IMR-90 (cell line): ENCODE data around the gene USP31. TPM values are rescaled to one million over a fixed set of nuclear protein-coding genes. Genes with fewer than 3 reads are reported as not detected.
A peak's percentile ranks its signal among the peaks of the same experiment; 100 is the strongest.

ENCODE experiments used
- ATAC-seq: fragments of 200-7000 bp; cut with Tn5 transposase; 2 replicates; pipeline ENCODE4 v1.9.1; 2020; ENCODE audit warnings: low read depth, mild to moderate bottlenecking, moderate library complexity
- BruUV-seq: library from RNA; stranded (reverse); fragments of 400-500 nt; replicated peaks from 2 replicates; lab custom pipeline; 2021; lab: Mats Ljungman, UMichigan
- CTCF ChIA-PET: fragments of 300-600 bp; formaldehyde crosslinking; extraction: SDS; loops from one replicate; lab custom pipeline; 2021; ENCODE audit warnings: antibody characterized with exemption; lab: Yijun Ruan, JAX
- POLR2A ChIA-PET: fragments of 300-600 bp; sonication (Branson Sonifier 250); formaldehyde crosslinking; loops from one replicate; lab custom pipeline; 2022; ENCODE audit warnings: antibody characterized with exemption; ENCODE audit not compliant: unreplicated experiment; lab: Charles Lee
- DNase-seq: peaks from one replicate; pipeline ENCODE4 v3.0.0; 2013
- H2AFZ ChIP-seq: replicated peaks from 2 replicates; pipeline ENCODE3; 2013; ENCODE audit warnings: low read length, mild to moderate bottlenecking; ENCODE audit not compliant: poor library complexity
- H2AK5ac ChIP-seq: 2 replicates; pipeline ENCODE4 v1.6.1; 2013; ENCODE audit warnings: low read depth, low read length, inconsistent platforms
- H2AK9ac ChIP-seq: replicated peaks from 2 replicates; pipeline ENCODE3; 2013; ENCODE audit warnings: mild to moderate bottlenecking, low read depth, low read length, moderate library complexity; ENCODE audit not compliant: poor library complexity
- H2BK120ac ChIP-seq: 2 replicates; pipeline ENCODE4 v1.6.1; 2013; ENCODE audit warnings: low read depth, low read length, inconsistent platforms
- H2BK15ac ChIP-seq: 3 replicates; pipeline ENCODE4 v1.6.1; 2013; ENCODE audit warnings: low read depth, low read length, inconsistent platforms
- H2BK20ac ChIP-seq: 2 replicates; pipeline ENCODE4 v1.6.1; 2013; ENCODE audit warnings: low read depth, mild to moderate bottlenecking, inconsistent platforms, low read length, moderate library complexity
- H2BK5ac ChIP-seq: 2 replicates; pipeline ENCODE4 v1.6.1; 2013; ENCODE audit warnings: mild to moderate bottlenecking, low read depth, low read length, inconsistent platforms; ENCODE audit not compliant: poor library complexity, severe bottlenecking
- H3K14ac ChIP-seq: replicated peaks from 2 replicates; pipeline ENCODE4 v1.6.1; 2013; ENCODE audit warnings: low read depth, low read length, inconsistent platforms
- H3K18ac ChIP-seq: 2 replicates; pipeline ENCODE4 v1.6.1; 2013; ENCODE audit warnings: low read depth, low read length, control low read depth
- H3K23ac ChIP-seq: 2 replicates; pipeline ENCODE4 v1.6.1; 2013; ENCODE audit warnings: low read depth, low read length, inconsistent platforms
- H3K27ac ChIP-seq: 2 replicates; pipeline ENCODE4 v1.5.1; 2013; ENCODE audit warnings: mild to moderate bottlenecking, control low read depth, low read length; ENCODE audit not compliant: insufficient read depth
- H3K27me3 ChIP-seq: 2 replicates; pipeline ENCODE4 v1.6.1; 2013; ENCODE audit warnings: low read length; ENCODE audit not compliant: control insufficient read depth, insufficient read depth
- H3K36me3 ChIP-seq: 2 replicates; pipeline ENCODE4 v1.6.1; 2013; ENCODE audit warnings: low read length, mixed read lengths; ENCODE audit not compliant: control insufficient read depth, insufficient read depth
- H3K4ac ChIP-seq: 2 replicates; pipeline ENCODE4 v1.6.1; 2013; ENCODE audit warnings: low read depth, low read length, inconsistent platforms
- H3K4me1 ChIP-seq: 2 replicates; pipeline ENCODE4 v1.6.1; 2013; ENCODE audit warnings: low read length, mixed read lengths; ENCODE audit not compliant: control insufficient read depth, insufficient read depth
- H3K4me2 ChIP-seq: 2 replicates; pipeline ENCODE4 v1.6.1; 2013; ENCODE audit warnings: low read depth, mild to moderate bottlenecking, control low read depth, low read length, moderate library complexity
- H3K4me3 ChIP-seq: 2 replicates; pipeline ENCODE4 v1.5.1; 2013; ENCODE audit warnings: low read depth, mild to moderate bottlenecking, control low read depth, low read length, moderate library complexity; ENCODE audit not compliant: insufficient read depth
- H3K56ac ChIP-seq: 2 replicates; pipeline ENCODE4 v1.6.1; 2013; ENCODE audit warnings: low read length, inconsistent platforms; ENCODE audit not compliant: insufficient read depth; ENCODE audit errors: extremely low read depth
- H3K79me1 ChIP-seq, 2 experiments: 2 replicates each; pipeline ENCODE4 v1.6.1; 2013; ENCODE audit warnings: low read length in 2 of 2, inconsistent platforms in 1 of 2, low read depth in 1 of 2
- H3K9ac ChIP-seq: 2 replicates; pipeline ENCODE4 v1.6.1; 2013; ENCODE audit warnings: low read depth, low read length, control low read depth
- H3K9me1 ChIP-seq: 2 replicates; pipeline ENCODE4 v1.6.1; 2013; ENCODE audit warnings: low read length, inconsistent platforms; ENCODE audit not compliant: insufficient read depth
- H3K9me3 ChIP-seq: 2 replicates; pipeline ENCODE4 v1.6.1; 2013; ENCODE audit warnings: low read length; ENCODE audit not compliant: control insufficient read depth, insufficient read depth
- H4K20me1 ChIP-seq: 2 replicates; pipeline ENCODE4 v1.6.1; 2013; ENCODE audit warnings: low read length, inconsistent platforms; ENCODE audit not compliant: insufficient read depth
- H4K5ac ChIP-seq: 2 replicates; pipeline ENCODE4 v1.6.1; 2013; ENCODE audit warnings: mild to moderate bottlenecking, low read depth, low read length, control low read depth
- H4K8ac ChIP-seq, 2 experiments: 2 replicates each; pipeline ENCODE4 v1.6.1; 2013; ENCODE audit warnings: low read depth in 2 of 2, low read length in 2 of 2, control low read depth in 1 of 2, inconsistent platforms in 1 of 2
- H4K91ac ChIP-seq: 2 replicates; pipeline ENCODE4 v1.6.1; 2013; ENCODE audit warnings: low read depth, low read length, inconsistent platforms; ENCODE audit not compliant: insufficient read depth
- BHLHE40 ChIP-seq: fragments of 150-350 bp; IDR thresholded peaks from 2 replicates; pipeline ENCODE4 v1.6.1; 2016; ENCODE audit warnings: mild to moderate bottlenecking, low read depth, low read length
- CHD1 ChIP-seq: IDR thresholded peaks from 2 replicates; pipeline ENCODE4 v1.6.1; 2012; ENCODE audit warnings: low read depth, low read length, improper control_type of control experiment
- FOS ChIP-seq: fragments of 150-350 bp; IDR thresholded peaks from 2 replicates; pipeline ENCODE4 v1.6.1; 2016; ENCODE audit warnings: low read depth, low read length
- MAFK ChIP-seq: IDR thresholded peaks from 2 replicates; pipeline ENCODE4 v1.6.1; 2012; ENCODE audit warnings: low read depth, low read length, improper control_type of control experiment
- MAZ ChIP-seq: IDR thresholded peaks from 2 replicates; pipeline ENCODE4 v1.6.1; 2012; ENCODE audit warnings: low read depth, mild to moderate bottlenecking, low read length, improper control_type of control experiment, moderate library complexity, borderline replicate concordance
- MXI1 ChIP-seq: IDR thresholded peaks from 2 replicates; pipeline ENCODE4 v1.6.1; 2012; ENCODE audit warnings: low read depth, mild to moderate bottlenecking, low read length, moderate library complexity, borderline replicate concordance
- NFE2L2 ChIP-seq: fragments of 150-350 bp; IDR thresholded peaks from 2 replicates; pipeline ENCODE4 v1.6.1; 2016; ENCODE audit warnings: low read depth, mild to moderate bottlenecking, low read length
- POLR2A ChIP-seq: IDR thresholded peaks from 2 replicates; pipeline ENCODE4 v1.6.1; 2012; ENCODE audit warnings: mild to moderate bottlenecking, low read depth, low read length
- RAD21 ChIP-seq: IDR thresholded peaks from 2 replicates; pipeline ENCODE4 v1.6.1; 2012; ENCODE audit warnings: low read length, improper control_type of control experiment
- RCOR1 ChIP-seq: IDR thresholded peaks from 2 replicates; pipeline ENCODE4 v1.6.1; 2012; ENCODE audit warnings: mild to moderate bottlenecking, low read length, improper control_type of control experiment; ENCODE audit not compliant: insufficient replicate concordance
- RFX5 ChIP-seq: IDR thresholded peaks from 2 replicates; pipeline ENCODE4 v1.8.0; 2012; ENCODE audit warnings: low read depth, mild to moderate bottlenecking, low read length, moderate library complexity
- WGBS, 2 experiments: methylation state at CpG; one replicate each; pipeline versions ENCODE4 v1.1.5 to v1.1.7; 2013; ENCODE audit warnings: missing lambda C conversion rate in 2 of 2; ENCODE audit not compliant: insufficient read length in 1 of 2; ENCODE audit errors: extremely low coverage in 2 of 2; 5-methylcytosine and 5-hydroxymethylcytosine counted together
- dilution Hi-C: fragments of 300-500 bp; cut with HindIII; formaldehyde crosslinking; loops from one replicate; pipeline ENCODE4 v1.14.3; 2018; ENCODE audit warnings: low sequenced_read_pairs; ENCODE audit not compliant: unreplicated experiment
- in situ Hi-C: fragments of 300-500 bp; cut with MboI; formaldehyde crosslinking; loops from 3 replicates; pipeline ENCODE4 v1.14.3; 2019; ENCODE audit warnings: low sequenced_read_pairs, inconsistent platforms, mixed read lengths
- intact Hi-C: fragments of 100-400 bp; cut with micrococcal nuclease; formaldehyde crosslinking; loops from 2 replicates; pipeline ENCODE4 v1.10.0; 2022
- polyA plus RNA-seq, 3 experiments: library from polyadenylated mRNA; depleted of rRNA; stranded (reverse); fragments of >200 nt; gene quantifications; 2 replicates each; pipeline ENCODE4 v1.2.3, GENCODE V29; 2012; ENCODE audit warnings: low replicate concordance in 1 of 3
- total RNA-seq: library from RNA; depleted of rRNA; stranded (reverse); fragments of >200 nt; gene quantifications from 2 replicates; pipeline ENCODE4 v1.2.3, GENCODE V29; 2012
- TF ChIP-seq, protein P1 (sequence below): fragments of 150-350 bp; IDR thresholded peaks from 2 replicates; pipeline ENCODE4 v1.6.1; 2017; ENCODE audit warnings: mild to moderate bottlenecking, antibody characterized with exemption, low read length, low read depth

USP31 gene
- total and polyA plus RNA-seq, 2 of the 4 experiments (the other 2 are of a cell fraction) = 2.9 to 3.4 TPM

- H3K4me3 ChIP-seq = no peak overlapping the region
- no peak overlapping the region for H2AK5ac ChIP-seq
- H3K79me1 ChIP-seq = peaks cover 13 to 23% of the 10 kb centered on the region in 2 experiments; a peak in 3 of 4 replicates
- intact Hi-C loops (no loop called here), in situ Hi-C loops (no loop called here), dilution Hi-C loops (no loop called here)
- H2BK5ac ChIP-seq = no peak overlapping the region
- POLR2A ChIA-PET = no interaction called here
- H4K20me1 ChIP-seq = peaks cover 21% of the 10 kb centered on the region
- H2AK9ac ChIP-seq = no peak overlapping the region
- ATAC-seq (peak; percentile 81), DNase-seq (peak; percentile 59)
- 0 out of 2 replicates have a peak overlapping the region, but pooled peaks have one; percentile 26 for H3K9ac ChIP-seq
- H4K91ac ChIP-seq = no peak overlapping the region
- no peak overlapping the region for H3K23ac ChIP-seq
- peak overlapping the region; percentile 10; the same call in 1 of the 2 replicates for H3K14ac ChIP-seq
- no peak overlapping the region for H2BK120ac ChIP-seq
- H2BK15ac ChIP-seq = no peak overlapping the region
- H3K27me3 ChIP-seq = no peaks in the 10 kb centered on the region
- WGBS, 2 experiments = no CpG with 5 or more reads among the region's 2 CpGs
- peak overlapping the region; percentile 56 for H3K4me2 ChIP-seq
- BruUV-seq = no TSS peak
- CTCF ChIA-PET = interaction anchor here (0.6 to 1.0 kb wide), 3 partner anchors 9 to 314 kb away, joined by 3 to 4 read pairs (median 3); no protein-coding TSS in a partner anchor
- no peak for TF ChIP-seq NFE2L2
- no peak for TF ChIP-seq CHD1
- TF ChIP-seq MAZ = no peak
- TF ChIP-seq FOS = no peak
- TF ChIP-seq, protein P1, sequence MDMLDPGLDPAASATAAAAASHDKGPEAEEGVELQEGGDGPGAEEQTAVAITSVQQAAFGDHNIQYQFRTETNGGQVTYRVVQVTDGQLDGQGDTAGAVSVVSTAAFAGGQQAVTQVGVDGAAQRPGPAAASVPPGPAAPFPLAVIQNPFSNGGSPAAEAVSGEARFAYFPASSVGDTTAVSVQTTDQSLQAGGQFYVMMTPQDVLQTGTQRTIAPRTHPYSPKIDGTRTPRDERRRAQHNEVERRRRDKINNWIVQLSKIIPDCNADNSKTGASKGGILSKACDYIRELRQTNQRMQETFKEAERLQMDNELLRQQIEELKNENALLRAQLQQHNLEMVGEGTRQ = no peak
- TF ChIP-seq POLR2A = no peak
- TF ChIP-seq BHLHE40 = no peak
- TF ChIP-seq MAFK = no peak
- TF ChIP-seq MXI1 = no peak
- TF ChIP-seq RAD21 = no peak
- TF ChIP-seq RCOR1 = no peak
- TF ChIP-seq RFX5 = no peak
- H4K5ac ChIP-seq = no peak overlapping the region
- peaks cover 3% of the 10 kb centered on the region; the same call in 1 of the 2 replicates for H3K4me1 ChIP-seq
- no peak overlapping the region for H2AFZ ChIP-seq
- no peaks in the 10 kb centered on the region for H3K9me3 ChIP-seq
- H3K9me1 ChIP-seq = peaks cover 6% of the 10 kb centered on the region; the same call in 1 of the 2 replicates
- H3K4ac ChIP-seq = no peak overlapping the region
- H4K8ac ChIP-seq = no peak overlapping the region
- no peaks in the 10 kb centered on the region for H3K36me3 ChIP-seq
- H3K18ac ChIP-seq = peak overlapping the region; percentile 78; the same call in 1 of the 2 replicates
- no peak overlapping the region for H2BK20ac ChIP-seq
- H3K27ac ChIP-seq = peak overlapping the region; percentile 42; the same call in 1 of the 2 replicates
- no peak overlapping the region for H3K56ac ChIP-seq
Observed at GRCh38 chr16:23119570-23119969, 29.7 kb downstream of the USP31 start.
